Dermis microvascular lymphatic vessel endothelial cell (primary cell): ENCODE measurements around the gene CCNY. TPM values are rescaled to one million over a fixed set of nuclear protein-coding genes. Genes with fewer than 3 reads are reported as not detected.
"Not testable (repeated sequence)": the region's sequence is repeated elsewhere in the genome, so short reads cannot be mapped to it uniquely, and the experiment has no call there.

Experiments
- DNase-seq, 2 donors: peaks; one replicate each; pipeline versions ENCODE4 v3.0.0 to v3.0.0-alpha.2; 2010; ENCODE audit warnings: low read depth in 2 of 2
- total RNA-seq: library from RNA; depleted of rRNA; stranded (reverse); fragments of >200 nt; gene quantifications from 2 replicates; pipeline ENCODE4 v1.2.1, GENCODE V29; 2014

CCNY gene
- total RNA-seq, 1 donor from 2014 or later: 65.7 TPM

GRCh38 chr10:35400595-35401268 is 64.4 kb downstream of the CCNY start:
- DNase-seq: no peak

GRCh38 chr10:35403491-35403890 is 67.2 kb downstream of the CCNY start:
- not testable (repeated sequence) for DNase-seq

- not testable (repeated sequence) for DNase-seq
Observed at GRCh38 chr10:35404077-35404476, 67.8 kb downstream of the CCNY start.

GRCh38 chr10:35406003-35406630 is 69.8 kb downstream of the CCNY start:
- DNase-seq: not testable (repeated sequence)

DNA sequence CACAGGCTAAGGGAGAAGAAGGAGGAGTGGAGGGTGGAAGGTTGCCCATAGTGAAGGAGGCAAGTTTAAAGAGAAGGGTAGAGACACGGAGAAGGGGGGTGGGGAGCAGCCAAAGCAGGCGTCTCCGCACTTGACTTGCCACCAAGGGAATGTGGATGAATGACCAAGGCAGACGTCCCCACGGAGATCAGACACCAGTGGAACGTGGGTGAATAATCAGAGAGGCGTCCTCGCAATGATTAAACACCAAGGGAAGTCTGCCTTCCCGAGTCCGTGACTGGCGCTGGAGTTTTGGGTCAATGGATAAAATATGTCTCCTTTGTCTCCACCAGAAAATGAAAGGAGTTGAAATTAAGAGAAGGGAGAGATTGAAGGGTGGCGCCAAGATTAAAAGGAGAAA is 71.4 kb downstream of the CCNY start:
- DNase-seq: not testable (repeated sequence)

- DNase-seq: peak in 1 of 2 donors; percentile 70
Observed at GRCh38 chr10:35409094-35409582, 72.8 kb downstream of the CCNY start.

GRCh38 chr10:35409808-35410207 is 73.5 kb downstream of the CCNY start:
- DNase-seq: no peak

DNA sequence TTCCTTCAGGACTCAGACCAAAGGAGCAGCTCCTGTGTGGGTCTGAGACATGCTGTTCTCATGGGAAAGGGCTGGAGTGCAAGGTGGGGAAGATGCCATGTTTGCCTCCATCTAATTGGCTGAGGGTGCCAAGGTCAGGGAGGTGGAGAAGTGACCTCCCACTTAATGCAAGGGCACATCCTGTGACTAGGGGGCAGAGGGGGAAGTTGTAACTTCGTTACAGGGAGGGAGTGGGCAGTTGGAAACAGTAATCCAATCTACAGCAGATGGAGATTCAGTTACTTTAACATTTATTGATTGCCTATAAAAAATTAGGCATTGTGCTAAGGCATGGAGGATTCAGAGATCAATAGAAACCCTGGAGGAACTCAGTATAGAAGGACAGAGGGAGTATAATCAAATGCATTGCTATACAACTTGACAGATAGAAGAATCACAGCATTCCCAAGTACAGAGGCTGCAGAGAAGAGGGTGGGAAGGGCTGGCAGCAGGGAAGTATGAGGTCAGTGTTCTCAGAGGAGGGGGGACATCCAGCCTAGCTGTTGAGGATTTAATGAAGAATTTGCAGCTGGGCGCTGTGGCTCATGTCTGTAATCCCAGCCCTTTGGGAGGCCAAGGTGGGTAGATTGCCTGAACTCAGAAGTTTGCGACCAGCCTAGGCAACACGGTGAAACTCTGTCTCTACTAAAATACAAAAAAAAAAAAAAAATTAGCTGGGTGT is 75.9 kb downstream of the CCNY start:
- no peak for DNase-seq

DNA sequence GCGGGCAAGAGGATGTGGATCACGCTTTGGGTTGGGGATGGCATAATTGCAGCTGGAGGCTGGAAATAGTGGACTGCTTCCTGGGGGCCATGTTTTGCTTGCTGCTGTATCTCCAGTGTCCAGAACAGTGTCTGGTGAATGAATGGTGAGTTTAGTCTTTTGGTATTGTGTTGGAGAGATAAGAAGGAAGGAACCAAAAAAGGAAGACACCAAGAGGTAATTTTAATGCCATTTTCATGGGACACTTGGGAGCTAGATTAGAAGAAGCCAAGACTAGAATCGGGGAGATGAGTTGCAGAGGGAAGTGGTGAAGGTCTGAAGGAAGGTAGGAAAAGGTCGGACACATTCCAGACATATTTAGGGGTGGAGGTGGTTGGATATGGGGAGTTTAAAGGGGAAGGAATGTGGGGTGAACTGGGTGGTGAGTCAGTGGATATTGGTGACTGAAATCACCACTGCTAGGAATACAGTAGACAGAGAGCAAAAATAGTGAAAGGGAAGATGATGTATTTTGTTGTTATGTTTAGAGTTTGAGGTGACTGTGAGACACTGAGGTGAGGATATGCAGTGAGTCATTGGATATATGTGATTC is 76.7 kb downstream of the CCNY start:
- peak in 1 of 2 donors; percentile 35 for DNase-seq

- DNase-seq: peak in 1 of 2 donors; percentile 39
Observed at GRCh38 chr10:35413985-35414861, 77.9 kb downstream of the CCNY start.

- DNase-seq: no peak
Observed at GRCh38 chr10:35415505-35415904, 79.2 kb downstream of the CCNY start.

DNA sequence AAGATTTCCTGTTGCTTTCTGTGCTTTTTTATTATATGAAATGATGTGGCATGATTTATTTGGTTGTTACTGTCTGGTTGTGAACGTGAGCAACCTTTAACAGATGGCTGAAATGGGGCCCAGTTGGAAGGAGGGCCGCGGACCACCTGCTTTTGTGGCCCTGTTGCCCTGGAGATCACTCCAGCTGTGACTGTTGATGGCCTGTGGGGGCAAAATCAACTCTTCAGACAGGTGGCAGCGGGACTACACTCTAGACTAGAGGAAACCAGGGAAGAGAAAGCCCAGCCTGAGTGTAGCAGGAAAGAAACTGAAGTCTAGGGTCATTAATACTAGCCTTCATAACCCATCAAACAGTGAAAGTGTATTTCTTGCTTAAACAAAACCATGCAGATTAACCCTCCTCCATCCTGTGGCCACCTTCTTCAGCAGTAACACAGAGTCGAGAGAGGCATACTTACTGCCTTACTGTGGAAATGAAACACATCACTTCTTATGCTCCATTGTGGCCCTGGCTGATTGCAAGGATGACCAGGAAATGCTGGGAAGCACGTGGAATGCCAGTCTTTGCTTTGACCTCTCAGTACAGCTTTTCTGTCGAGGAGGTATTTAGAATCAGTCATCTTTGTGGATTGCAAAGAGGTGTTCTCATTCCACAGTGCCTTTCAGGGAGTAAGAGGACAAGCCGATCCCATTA is 80.5 kb downstream of the CCNY start:
- DNase-seq: peak in 1 of 2 donors; percentile 31

DNA sequence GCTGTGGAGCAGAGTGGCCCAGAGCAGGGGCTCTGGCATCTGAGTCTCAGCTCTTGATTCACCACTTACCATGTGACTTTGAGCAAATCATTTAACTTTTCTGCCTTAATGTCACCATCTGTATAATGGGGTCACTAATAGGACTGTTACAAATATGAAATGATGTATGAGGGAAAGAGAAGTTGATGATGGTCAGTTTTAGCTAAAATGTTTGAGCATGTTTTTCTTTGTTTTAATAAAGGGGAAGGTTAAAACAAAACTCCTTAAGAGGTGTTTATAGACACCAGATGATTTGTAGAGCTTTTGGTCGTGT is 81.0 kb downstream of the CCNY start:
- no peak for DNase-seq

- no peak for DNase-seq
Observed at GRCh38 chr10:35417795-35418194, 81.5 kb downstream of the CCNY start.

- DNase-seq: not testable (repeated sequence)
Observed at GRCh38 chr10:35418580-35418979, 82.3 kb downstream of the CCNY start.

- peak in 1 of 2 donors; percentile 27 for DNase-seq
Observed at GRCh38 chr10:35420044-35420443, 83.7 kb downstream of the CCNY start.

DNA sequence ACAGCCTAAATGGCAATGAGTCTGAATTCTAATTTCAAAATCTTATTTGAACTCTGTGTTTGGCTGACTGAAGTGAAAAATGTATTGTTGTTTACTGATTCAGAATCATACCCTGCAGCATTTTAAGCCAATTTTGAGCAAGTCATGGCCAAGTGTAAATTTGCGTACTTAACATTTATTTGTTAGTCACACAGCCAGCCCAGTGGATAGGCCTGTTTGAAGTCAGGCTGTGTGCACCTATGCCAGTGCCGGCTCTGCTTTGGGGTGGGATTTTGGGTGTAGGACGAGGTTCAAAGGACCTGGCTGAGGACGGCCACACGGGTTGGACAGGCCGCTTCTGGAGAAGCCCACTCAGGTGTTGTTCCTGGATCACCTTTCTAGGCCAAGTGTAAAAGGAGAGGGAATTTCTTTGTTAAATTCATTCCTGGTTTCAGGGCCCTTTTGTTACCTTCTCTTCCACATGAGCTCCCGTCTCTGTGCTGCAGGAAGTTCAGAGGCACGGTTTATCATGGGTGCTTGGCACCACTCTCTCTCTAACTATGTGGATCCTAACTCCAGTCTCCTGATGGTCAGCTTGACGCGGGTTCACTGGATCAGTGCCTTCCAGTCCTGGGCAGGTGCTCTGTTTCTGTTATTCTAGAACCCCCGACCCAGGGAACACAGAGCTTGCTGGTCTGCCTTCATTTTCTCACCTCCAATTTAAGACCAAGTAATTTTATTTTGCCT is 84.7 kb downstream of the CCNY start:
- DNase-seq: no peak

GRCh38 chr10:35421553-35422178 is 85.4 kb downstream of the CCNY start:
- peak; percentile 36 to 92 for DNase-seq

GRCh38 chr10:35422228-35422627 is 85.9 kb downstream of the CCNY start:
- DNase-seq: peak in 1 of 2 donors; percentile 95
